Activated CD8-positive, alpha-beta memory T cell treated with anti-CD3 and anti-CD28 coated beads, Interleukin-2, amount 50 U/mL, for 4 hours (primary cell): ENCODE measurements around the gene FOXD3.
A peak's percentile ranks its signal among the peaks of the same experiment; 100 is the strongest.
"Not testable (repeated sequence)": the region's sequence is repeated elsewhere in the genome, so short reads cannot be mapped to it uniquely, and the experiment has no call there.

Experiments used
- DNase-seq: peaks from one replicate; pipeline ENCODE4 v3.0.0-alpha.2; 2020

FOXD3 gene

GRCh38 chr1:63321066-63321784 lies 1.1 kb upstream of the FOXD3 start:
- DNase-seq: no peak

GRCh38 chr1:63321785-63322113 lies 618 bp upstream of the FOXD3 start:
- no peak for DNase-seq

GRCh38 chr1:63322944-63323864 lies 837 bp downstream of the FOXD3 start:
- DNase-seq: peak; percentile 23

- no peak for DNase-seq
Measured at GRCh38 chr1:63323865-63324778, 1.8 kb downstream of the FOXD3 start.

GRCh38 chr1:63324779-63325119 lies 2.4 kb downstream of the FOXD3 start:
- no peak for DNase-seq

- DNase-seq: no peak
Measured at GRCh38 chr1:63325279-63325985, 3.1 kb downstream of the FOXD3 start.

GRCh38 chr1:63326106-63326472 lies 3.7 kb downstream of the FOXD3 start:
- DNase-seq: no peak

- no peak for DNase-seq
Measured at GRCh38 chr1:63326473-63327380, 4.4 kb downstream of the FOXD3 start.

- DNase-seq: no peak
Measured at GRCh38 chr1:63327417-63328054, 5.2 kb downstream of the FOXD3 start.

- no peak for DNase-seq
Measured at GRCh38 chr1:63328122-63328521, 5.8 kb downstream of the FOXD3 start.

GRCh38 chr1:63328781-63329180 lies 6.4 kb downstream of the FOXD3 start:
- no peak for DNase-seq

- no peak for DNase-seq
Measured at GRCh38 chr1:63329621-63330330, 7.4 kb downstream of the FOXD3 start.

GRCh38 chr1:63330331-63330916 lies 8.1 kb downstream of the FOXD3 start:
- no peak for DNase-seq

GRCh38 chr1:63342402-63342801 lies 20.0 kb downstream of the FOXD3 start:
- DNase-seq: no peak

GRCh38 chr1:63343922-63344321 lies 21.6 kb downstream of the FOXD3 start:
- no peak for DNase-seq

- no peak for DNase-seq
Measured at GRCh38 chr1:63350320-63350719, 28.0 kb downstream of the FOXD3 start.

GRCh38 chr1:63352736-63353135 lies 30.4 kb downstream of the FOXD3 start:
- DNase-seq: no peak

GRCh38 chr1:63356234-63356633 lies 33.9 kb downstream of the FOXD3 start:
- DNase-seq: not testable (repeated sequence)

GRCh38 chr1:63359561-63359960 lies 37.2 kb downstream of the FOXD3 start:
- no peak for DNase-seq

GRCh38 chr1:63362073-63362472 lies 39.7 kb downstream of the FOXD3 start:
- DNase-seq: no peak
